ENCODE measurements around the gene REV1.

REV1 gene

GRCh38 chr2:99354070-99354469 is 135.7 kb downstream of the REV1 start:
- TF ChIP-seq POLR2AphosphoS5 (IDR thresholded peaks at IDR 0.05; ENCODE audit: low read depth) (no peak), SPI1 (IDR thresholded peaks at IDR 0.05; ENCODE audit: borderline replicate concordance, low read depth) (no peak), GABPA (IDR thresholded peaks at IDR 0.05; ENCODE audit: low read depth) (no peak), REST (IDR thresholded peaks at IDR 0.05; ENCODE audit: insufficient replicate concordance, low read depth) (no peak), CTCF (IDR thresholded peaks at IDR 0.05; ENCODE audit: insufficient read depth, low read length) (no peak)
- H3K27me3 ChIP-seq (ENCODE audit: insufficient read depth, poor library complexity, severe bottlenecking) = no peaks in the 10 kb centered on the region
- no peak overlapping the region for H3K4me3 ChIP-seq (replicated peaks; ENCODE audit: insufficient read depth, low read length)
- DNase-seq (ENCODE audit: low read depth in 1 of 2, low spot score in 1 of 2) = no peak
- no peak overlapping the region for H3K27ac ChIP-seq (replicated peaks)

Data from HL-60 (cell line).